ENCODE results near the gene CFAP68.
"Not testable (repeated sequence)": the region's sequence is repeated elsewhere in the genome, so short reads cannot be mapped to it uniquely, and the experiment has no call there.

Gene CFAP68

DNA sequence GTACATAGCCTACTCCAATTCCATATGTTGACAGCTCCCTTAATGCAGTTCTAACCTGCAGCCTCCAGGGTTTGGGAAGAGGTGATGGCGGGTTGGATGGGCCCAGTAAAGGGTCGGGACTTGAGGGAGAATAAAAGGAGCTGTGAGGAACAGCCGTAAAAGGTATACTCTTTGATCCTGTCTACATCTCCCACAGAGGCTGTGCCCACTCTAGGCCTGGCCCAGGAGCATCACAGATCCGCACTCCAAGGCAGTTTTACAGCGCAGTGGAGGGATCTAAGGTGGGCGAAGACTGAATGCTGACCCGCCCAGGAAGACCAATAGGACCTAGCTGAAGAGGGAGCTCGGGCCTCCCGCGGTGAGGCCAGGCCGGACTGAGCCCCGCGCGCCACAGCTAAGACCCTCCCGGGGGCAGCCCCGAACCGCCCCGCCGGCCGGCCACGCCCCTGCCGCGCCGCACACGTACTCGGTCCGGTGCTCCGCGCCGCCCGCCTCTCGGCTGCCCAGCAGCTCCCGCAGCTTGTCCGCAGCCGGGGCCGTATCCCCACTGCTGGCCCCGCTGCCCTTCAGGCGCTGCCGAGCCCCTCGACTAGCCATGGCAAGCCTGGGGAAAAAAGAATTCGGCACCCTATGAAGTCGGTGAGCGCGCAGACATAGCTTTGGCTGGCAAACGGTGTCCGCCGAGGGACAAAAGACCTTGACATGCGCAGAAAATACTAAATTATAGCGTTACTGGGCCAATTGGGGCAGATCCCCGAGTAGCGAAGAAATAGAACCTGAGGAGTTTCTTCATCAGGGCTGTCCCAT is 8.3 kb upstream of the CFAP68 start, which contains the start of gene ALG9:
Gene ALG9 (minus strand): TSS at position 696 of the 807 bp plus-strand sequence. CDS start 99 bp downstream, at position 597.
- DNase-seq: peak; percentile 38

- DNase-seq: no peak
Observed at GRCh38 chr11:111871693-111872161, 7.6 kb upstream of the CFAP68 start.

DNA sequence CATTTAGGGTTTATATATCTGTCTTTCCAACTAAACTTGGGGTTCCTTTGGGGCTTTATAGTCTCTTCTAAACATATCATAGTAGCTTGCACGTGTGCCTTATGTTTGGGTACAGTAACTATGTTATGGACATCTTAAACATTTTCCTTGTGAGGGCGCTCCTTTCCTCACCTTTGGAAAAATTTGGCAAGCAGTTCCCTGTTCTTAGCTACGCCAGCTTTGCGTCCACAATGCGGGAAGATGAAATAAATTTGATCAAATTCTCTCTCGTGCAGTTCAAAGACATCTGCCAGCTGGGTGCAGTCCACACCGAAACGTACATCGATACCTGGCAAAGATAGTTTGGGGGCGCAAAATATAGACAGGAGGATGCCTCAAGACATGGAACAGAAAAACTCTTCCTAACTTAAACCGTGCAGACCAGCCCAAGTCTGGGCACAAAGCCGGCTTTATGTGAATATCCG is 924 bp upstream of the CFAP68 start:
- DNase-seq: no peak

DNA sequence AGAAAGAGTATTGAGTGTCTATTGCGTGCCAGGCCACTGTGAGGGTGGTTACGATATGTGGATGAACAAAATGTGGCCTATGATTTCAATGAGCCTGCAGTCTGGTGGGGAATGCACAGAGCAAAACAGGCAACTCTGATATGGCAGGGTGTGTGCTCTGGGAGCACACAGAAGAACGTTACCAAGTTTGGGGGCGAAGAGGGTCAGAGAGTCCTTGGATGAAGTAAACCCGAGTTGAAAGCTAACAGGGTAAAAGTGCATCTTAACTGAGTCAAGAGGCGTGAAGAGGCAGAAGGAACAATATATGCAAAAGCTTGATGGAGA is 258 bp downstream of the CFAP68 start:
- no peak for DNase-seq

DNA sequence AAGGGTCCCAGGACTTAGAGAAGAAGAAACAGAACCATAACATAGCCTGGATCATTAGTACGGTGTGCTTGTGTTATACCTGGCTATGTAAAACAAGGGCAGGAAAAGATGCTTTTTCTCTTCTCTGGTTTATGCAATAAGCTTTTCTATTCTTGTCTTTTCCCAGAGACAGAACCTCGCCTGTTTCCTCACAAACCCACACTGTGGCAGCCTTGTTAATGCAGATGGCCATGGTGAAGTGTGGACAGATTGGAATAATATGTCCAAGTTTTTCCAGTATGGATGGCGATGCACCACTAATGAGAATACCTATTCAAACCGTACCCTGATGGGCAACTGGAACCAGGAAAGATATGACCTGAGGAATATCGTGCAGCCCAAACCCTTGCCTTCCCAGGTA is 2.9 kb downstream of the CFAP68 start:
- DNase-seq: no peak

GRCh38 chr11:111885053-111885452 is 5.7 kb downstream of the CFAP68 start:
- DNase-seq: not testable (repeated sequence)

DNA sequence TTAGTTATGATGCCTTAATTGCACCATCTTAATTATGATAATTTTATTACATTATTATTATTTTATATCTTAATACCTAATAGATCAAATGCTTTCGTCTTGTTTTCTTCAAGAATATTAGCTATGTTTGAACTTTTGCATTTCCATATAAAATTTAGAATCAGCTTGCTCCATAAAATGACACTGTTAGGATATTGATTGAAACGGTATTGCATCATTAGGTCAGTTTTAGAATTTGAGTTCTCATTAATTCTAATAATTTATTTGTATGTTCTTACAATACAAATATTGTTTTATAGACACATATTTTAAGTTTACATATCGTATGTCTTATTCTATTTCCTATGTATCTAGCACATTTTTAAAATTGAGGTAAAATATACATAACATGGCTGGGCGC is 6.7 kb downstream of the CFAP68 start:
- no peak for DNase-seq

DNA sequence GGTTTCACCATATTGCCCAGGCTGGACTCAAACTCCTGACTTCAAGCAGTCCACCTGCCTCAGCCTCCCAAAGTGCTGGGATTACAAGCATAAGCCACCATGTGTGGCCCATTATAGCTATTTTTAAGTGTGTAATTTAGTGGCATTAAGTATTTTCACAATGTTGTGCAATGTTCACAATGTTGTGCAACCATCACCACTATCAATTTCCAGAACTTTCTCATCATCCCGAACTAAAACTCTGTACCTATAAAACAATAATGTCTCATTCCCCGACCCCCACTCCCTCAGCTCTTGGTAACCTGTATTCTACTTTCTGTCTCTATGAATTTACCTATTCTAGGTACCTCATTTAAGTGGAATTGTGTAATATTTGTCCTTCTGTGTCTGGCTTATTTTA is 7.5 kb downstream of the CFAP68 start:
- no peak for DNase-seq

- DNase-seq: no peak
Observed at GRCh38 chr11:111905411-111905810, 26.1 kb downstream of the CFAP68 start.

GRCh38 chr11:111906680-111907079 is 27.3 kb downstream of the CFAP68 start:
- no peak for DNase-seq

- no peak for DNase-seq
Observed at GRCh38 chr11:111908639-111909305, 29.4 kb downstream of the CFAP68 start.

DNA sequence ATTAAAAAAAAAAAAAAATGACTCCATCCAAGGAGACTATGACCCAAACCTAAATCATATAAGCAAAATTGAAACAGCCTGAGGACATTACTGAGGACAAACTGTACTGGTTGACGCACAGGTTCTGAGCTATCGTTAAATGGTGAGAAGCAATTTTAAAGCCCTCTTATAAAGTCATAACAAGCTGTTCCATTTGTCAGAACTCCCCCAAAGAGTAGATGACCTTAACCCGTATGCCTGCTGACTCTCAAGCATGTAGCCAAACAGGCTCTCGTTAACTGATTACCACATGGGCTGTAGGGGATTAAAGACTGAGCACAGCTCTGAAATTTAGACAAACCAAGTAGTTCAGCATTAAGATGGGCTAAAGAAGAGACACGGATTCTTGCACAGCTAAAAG is 30.0 kb downstream of the CFAP68 start:
- DNase-seq: no peak

DNA sequence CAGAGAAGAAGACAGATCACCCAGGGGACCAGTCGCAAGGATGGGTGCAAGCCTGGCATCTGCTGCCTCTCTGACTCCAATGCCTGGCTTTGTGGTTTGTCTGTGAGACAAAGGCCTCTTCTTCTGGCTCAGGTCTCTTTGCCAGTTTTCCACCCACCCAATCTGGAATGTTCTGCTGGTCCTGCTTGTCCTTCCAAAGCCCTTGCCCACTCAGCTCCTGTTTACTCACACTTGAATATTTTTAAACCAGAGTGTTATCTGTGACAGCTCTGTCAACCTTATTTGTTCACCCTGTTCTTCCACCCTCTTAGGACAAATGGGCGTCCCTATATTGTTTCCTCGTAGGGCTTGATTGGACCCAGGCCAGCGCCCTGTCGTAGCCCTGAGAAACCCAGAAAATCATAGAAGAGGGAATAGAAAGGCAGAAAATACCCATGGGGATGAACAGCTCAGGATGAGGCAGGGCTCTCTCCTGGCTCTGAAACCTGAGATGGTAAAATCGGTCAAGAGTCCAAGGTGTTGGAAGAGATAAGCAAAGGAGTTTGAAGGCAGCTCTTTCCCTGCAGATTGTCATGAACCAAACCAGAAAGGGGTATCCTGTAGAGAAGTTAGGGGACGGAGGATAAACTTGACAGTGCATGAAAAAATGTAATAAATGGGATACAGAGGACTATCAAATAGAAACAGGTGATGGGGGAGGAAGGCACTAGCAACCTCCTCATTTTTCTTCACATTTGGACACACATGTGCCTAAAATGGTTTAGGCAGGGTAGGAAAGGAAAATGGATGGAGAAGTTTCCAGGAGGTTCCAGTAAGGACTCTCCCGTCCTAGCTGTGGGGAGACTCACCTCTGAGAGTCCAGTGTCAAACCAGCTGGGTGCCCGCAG is 31.6 kb downstream of the CFAP68 start:
- peak; percentile 18 for DNase-seq

DNA sequence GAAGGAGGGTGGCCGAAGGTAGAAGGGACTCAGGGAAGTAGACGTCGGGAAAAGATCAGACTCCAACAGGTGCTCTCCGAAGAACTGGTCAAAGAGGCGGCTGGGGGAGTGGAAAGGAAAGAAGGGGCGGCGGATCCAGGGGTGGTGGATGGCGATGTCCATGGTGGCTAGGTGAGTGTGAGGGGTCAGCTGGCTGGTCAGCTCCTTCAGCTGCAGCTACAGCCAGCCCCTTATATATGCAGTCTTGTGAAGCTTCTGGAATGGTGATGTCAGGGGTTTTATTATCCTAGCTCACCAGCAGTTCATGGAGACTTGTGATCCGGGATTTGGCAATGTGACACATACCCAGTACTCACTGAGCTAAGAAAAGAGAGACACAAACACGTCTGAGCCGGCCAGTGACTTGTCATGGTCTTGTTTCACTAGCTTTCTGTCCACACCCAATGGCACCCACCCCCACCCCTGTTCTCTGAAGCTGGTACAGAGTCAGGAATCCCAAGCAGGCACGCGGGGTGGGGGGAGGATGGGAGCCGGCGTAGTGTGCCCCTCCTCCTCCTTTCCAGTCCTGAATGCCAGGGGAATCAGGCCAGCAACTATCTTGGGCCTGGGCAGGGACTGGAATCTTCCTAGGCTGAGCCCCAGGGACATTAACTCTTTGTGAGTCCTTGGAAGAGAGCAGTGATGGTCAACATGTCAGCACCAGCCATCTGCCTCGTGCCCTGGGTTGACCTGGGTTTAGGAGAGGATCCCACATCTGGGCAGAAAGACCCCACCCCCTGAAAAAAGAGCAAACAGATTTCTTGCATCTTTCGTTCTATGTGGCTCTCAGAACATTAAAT is 32.4 kb downstream of the CFAP68 start, which contains the start of gene CRYAB:
Gene CRYAB (minus strand): TSS at position 208 of the 839 bp plus-strand sequence. CDS start 46 bp downstream, at position 162.
- no peak for DNase-seq

DNA sequence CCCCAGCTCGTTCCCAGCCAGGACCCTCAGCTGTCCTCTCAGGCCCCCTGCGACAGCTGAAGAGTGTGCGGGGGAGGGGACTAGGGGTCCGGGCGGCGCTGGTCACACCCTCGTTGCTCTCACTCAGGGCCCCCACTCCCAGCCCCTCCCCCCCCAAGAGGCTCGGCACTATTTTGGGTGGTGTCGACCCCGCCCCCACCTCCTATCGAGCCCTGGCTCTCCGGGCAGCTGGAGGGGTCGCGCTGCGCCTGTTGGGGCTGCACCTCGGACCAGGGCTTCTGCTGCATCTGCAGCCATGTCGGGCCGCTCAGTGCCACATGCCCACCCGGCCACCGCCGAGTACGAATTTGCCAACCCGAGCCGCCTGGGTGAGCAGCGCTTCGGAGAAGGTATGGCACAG is 33.2 kb downstream of the CFAP68 start, which contains the start of gene HSPB2:
Gene HSPB2 (plus strand): TSS at position 200 of the 400 bp plus-strand sequence. CDS start 96 bp downstream, at position 296.
- no peak for DNase-seq

GRCh38 chr11:111913031-111913861 is 33.9 kb downstream of the CFAP68 start:
- DNase-seq: no peak

DNA sequence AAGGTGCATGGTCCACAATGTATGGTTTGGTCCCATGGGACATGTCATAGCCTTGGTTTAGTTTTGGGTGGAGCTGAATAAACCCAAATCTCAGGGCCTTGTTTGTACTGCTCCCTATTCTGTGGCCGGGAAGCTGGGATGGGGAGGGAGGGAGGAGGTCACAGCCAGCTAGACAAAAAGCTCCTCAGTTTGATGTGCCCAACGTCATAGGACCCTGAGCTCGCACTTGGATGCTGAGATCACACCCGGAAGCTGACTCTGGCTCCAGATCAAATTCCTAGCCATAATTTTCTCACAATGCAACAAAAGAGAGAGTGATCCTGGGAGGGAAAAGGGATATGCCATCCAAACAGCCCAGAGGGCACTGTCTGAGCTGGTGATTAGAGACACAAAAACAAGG is 34.7 kb downstream of the CFAP68 start:
- peak; percentile 56 for DNase-seq

DNA sequence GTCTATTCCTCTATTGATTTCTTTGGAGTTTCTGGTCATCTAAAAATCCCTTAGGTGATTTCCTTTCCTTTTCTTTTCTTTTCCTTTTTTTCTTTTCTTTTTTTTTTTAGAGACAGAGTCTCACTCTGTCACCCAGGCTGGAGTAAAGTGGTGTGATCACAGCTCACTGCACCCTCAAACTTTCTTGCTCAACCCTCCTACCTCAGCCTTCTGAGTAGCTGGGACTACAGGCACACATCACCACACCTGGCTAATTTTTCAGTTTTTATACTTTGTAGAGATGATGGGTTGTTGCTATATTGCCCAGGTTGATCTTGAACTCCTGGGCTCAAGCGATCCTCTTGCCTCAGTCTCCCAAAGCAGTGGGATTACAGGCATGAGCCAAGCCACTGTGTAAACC is 37.4 kb downstream of the CFAP68 start:
- no peak for DNase-seq

- no peak for DNase-seq
Observed at GRCh38 chr11:111917312-111917711, 38.0 kb downstream of the CFAP68 start.

GRCh38 chr11:111917788-111918187 is 38.4 kb downstream of the CFAP68 start:
- DNase-seq: no peak
